GM12878 (cell line): ENCODE measurements around the gene ADGRV1. TPM values are rescaled to one million over a fixed set of nuclear protein-coding genes. Genes with fewer than 3 reads are reported as not detected.

Experiments used
- ATAC-seq: fragments of 200-7000 bp; cut with Tn5 transposase; 3 replicates; pipeline ENCODE4 v1.9.1; 2020; ENCODE audit warnings: mild to moderate bottlenecking, moderate library complexity
- BruUV-seq: library from RNA; stranded (reverse); fragments of 400-500 nt; replicated peaks from 2 replicates; lab custom pipeline; 2021; lab: Mats Ljungman, UMichigan
- CTCF ChIA-PET: fragments of 300-600 bp; sonication (Branson Sonifier 250); formaldehyde crosslinking; extraction: SDS; loops from one replicate; lab custom pipeline; 2021; ENCODE audit warnings: inconsistent platforms; lab: Yijun Ruan, JAX
- POLR2A ChIA-PET: fragments of 350-600 bp; formaldehyde crosslinking; extraction: SDS; loops from one replicate; lab custom pipeline; 2021; ENCODE audit warnings: inconsistent platforms; lab: Charles Lee
- RAD21 ChIA-PET: fragments of 300-600 bp; sonication (Branson Sonifier 250); formaldehyde crosslinking; loops from one replicate; lab custom pipeline; 2023; ENCODE audit warnings: antibody characterized with exemption; ENCODE audit not compliant: unreplicated experiment; lab: Charles Lee
- SMC1A ChIA-PET: fragments of 300-600 bp; sonication (Branson Sonifier 250); formaldehyde crosslinking; loops from one replicate; lab custom pipeline; 2023; ENCODE audit not compliant: unreplicated experiment, uncharacterized antibody; lab: Charles Lee
- DNase-seq: peaks from one replicate; pipeline ENCODE4 v3.0.0-alpha.2; 2011; ENCODE audit warnings: low read depth, low spot score
- FAIRE-seq: peaks from 3 replicates; lab custom pipeline; 2011; peaks lifted over from hg19 to GRCh38; lab: Jason Lieb, UNC
- H2AFZ ChIP-seq: 2 replicates; pipeline ENCODE4 v1.6.0; 2011; ENCODE audit warnings: low read depth, low read length, control low read depth; ENCODE audit not compliant: control insufficient read depth
- H3K27ac ChIP-seq: 2 replicates; pipeline ENCODE4 v1.5.1; 2011; ENCODE audit warnings: control low read depth; ENCODE audit not compliant: control insufficient read depth, insufficient read depth
- H3K27me3 ChIP-seq, 2 experiments: replicated peaks in 1 of 2; 2 replicates each; pipeline versions ENCODE4 v1.6.0 to v1.6.1; 2011; ENCODE audit warnings: low read length in 1 of 2; ENCODE audit not compliant: control insufficient read depth in 2 of 2, insufficient read depth in 2 of 2
- H3K36me3 ChIP-seq, 2 experiments: 2 replicates each; pipeline ENCODE4 v1.5.1; 2011; ENCODE audit warnings: low read length in 1 of 2; ENCODE audit not compliant: control insufficient read depth in 2 of 2, insufficient read depth in 2 of 2
- H3K4me1 ChIP-seq: 2 replicates; pipeline ENCODE4 v1.6.1; 2011; ENCODE audit warnings: mild to moderate bottlenecking, low read length, moderate library complexity, mixed read lengths; ENCODE audit not compliant: control insufficient read depth, insufficient read depth
- H3K4me2 ChIP-seq: 2 replicates; pipeline ENCODE4 v1.6.0; 2011; ENCODE audit warnings: control low read depth; ENCODE audit not compliant: control insufficient read depth, insufficient read depth
- H3K4me3 ChIP-seq: fragments of 200-600 bp; sonication (generic); 2 replicates; pipeline ENCODE4 v1.5.1; 2016
- H3K79me2 ChIP-seq: 2 replicates; pipeline ENCODE4 v1.6.0; 2011; ENCODE audit warnings: low read length; ENCODE audit not compliant: control insufficient read depth, insufficient read depth
- H3K9ac ChIP-seq: 2 replicates; pipeline ENCODE4 v1.8.0; 2011; ENCODE audit warnings: low read length, control low read depth, mixed read lengths; ENCODE audit not compliant: control insufficient read depth, insufficient read depth
- H3K9me3 ChIP-seq: replicated peaks from 3 replicates; pipeline ENCODE4 v1.5.1; 2011; ENCODE audit warnings: mild to moderate bottlenecking, low read length; ENCODE audit not compliant: control insufficient read depth, insufficient read depth
- H4K20me1 ChIP-seq: 2 replicates; pipeline ENCODE4 v1.6.0; 2011; ENCODE audit not compliant: control insufficient read depth, insufficient read depth
- BRCA1 ChIP-seq: IDR thresholded peaks from 2 replicates; pipeline ENCODE4 v1.6.1; 2011; ENCODE audit warnings: low read depth, low read length, improper control_type of control experiment
- CHD4 ChIP-seq: fragments of 200-600 bp; sonication (generic); IDR thresholded peaks from 2 replicates; pipeline ENCODE4 v1.6.1; 2016; ENCODE audit warnings: mild to moderate bottlenecking
- IRF5 ChIP-seq: fragments of 450-650 bp; IDR thresholded peaks from 2 replicates; pipeline ENCODE4 v1.6.1; 2017; ENCODE audit warnings: borderline replicate concordance
- JUNB ChIP-seq: IDR thresholded peaks from 2 replicates; pipeline ENCODE4 v1.6.1; 2016; ENCODE audit warnings: antibody characterized with exemption, mild to moderate bottlenecking
- MYC ChIP-seq: IDR thresholded peaks from 2 replicates; pipeline ENCODE4 v1.6.1; 2011; ENCODE audit warnings: mild to moderate bottlenecking, low read length, moderate library complexity, inconsistent platforms; ENCODE audit not compliant: insufficient read depth, insufficient replicate concordance, insufficient read length, severe bottlenecking
- SRF ChIP-seq, 2 experiments: IDR thresholded peaks; 2 replicates each; pipeline ENCODE4 v1.6.1; 2011; ENCODE audit warnings: low read depth in 2 of 2, low read length in 2 of 2, mild to moderate bottlenecking in 1 of 2, moderate library complexity in 1 of 2
- ZNF207 ChIP-seq: fragments of 450-650 bp; IDR thresholded peaks from 2 replicates; pipeline ENCODE4 v1.6.1; 2014; ENCODE audit warnings: antibody characterized with exemption, mild to moderate bottlenecking, borderline replicate concordance
- WGBS: methylation state at CpG from one replicate; pipeline ENCODE4 v1.1.6; 2016; ENCODE audit warnings: low lambda C conversion rate; ENCODE audit not compliant: insufficient replicate concordance, insufficient coverage; ENCODE audit errors: missing lambda C conversion rate; 5-methylcytosine and 5-hydroxymethylcytosine counted together
- in situ Hi-C: fragments of 300-500 bp; cut with MboI; formaldehyde crosslinking; loops from 9 replicates; pipeline ENCODE4 v1.14.3; 2018; ENCODE audit warnings: mixed read lengths
- intact Hi-C: fragments of 100-400 bp; cut with micrococcal nuclease; formaldehyde crosslinking; loops from one replicate; pipeline ENCODE4 v1.14.2; 2022; ENCODE audit not compliant: unreplicated experiment
- polyA plus RNA-seq, 11 experiments: library from polyadenylated mRNA; depleted of rRNA in 4 of 11; unstranded in 6 of 11; stranded (reverse) in 5 of 11; fragments of >200 nt; fragmentation: Nextera tagmentation in 4 of 11; fragmentation: Illumina TruSeq in 1 of 11; extraction: Ambion mirVana in 4 of 11; extraction: Trizol in 1 of 11; gene quantifications; 1 replicate in 1 of 11; 2 replicates in 10 of 11; pipeline versions ENCODE4 v1.2.1 to v1.2.3, GENCODE V29; 2011 to 2016; ENCODE audit warnings: inconsistent platforms in 2 of 11, missing spikeins in 2 of 11, low read depth in 1 of 11
- total RNA-seq, 4 experiments: library from RNA; depleted of rRNA in 3 of 4; stranded (reverse); fragments of >200 nt in 3 of 4; fragmentation: Illumina TruSeq in 1 of 4; extraction: Trizol in 1 of 4; gene quantifications; 2 replicates each; pipeline versions ENCODE4 v1.2.1 to v1.2.3, GENCODE V29; 2013 to 2021

Gene ADGRV1
- total and polyA plus RNA-seq, 10 of the 15 experiments (the other 5 are each of a cell fraction or from before 2014, with no cell fraction given): 0.04 to 8.1 (median 0.16) TPM; not detected in 1

- no peaks in the 10 kb centered on the region for H4K20me1 ChIP-seq
Observed at GRCh38 chr5:91092859-91093783, 534.5 kb downstream of the ADGRV1 start.

More at GRCh38 chr5:91092859-91093783, 534.5 kb downstream of the ADGRV1 start:
- Histone ChIP-seq H2AFZ (no peak overlapping the region), H3K27me3 (no peaks in the 10 kb centered on the region), H3K36me3 (no peaks in the 10 kb centered on the region), H3K79me2 (no peaks in the 10 kb centered on the region), H3K9me3 (no peaks in the 10 kb centered on the region; the same call in 2 of the 3 replicates), H3K4me1 (no peaks in the 10 kb centered on the region), H3K4me2 (no peak overlapping the region), H3K4me3 (no peak overlapping the region), H3K27ac (no peak overlapping the region), H3K9ac (no peak overlapping the region)
- ChIA-PET RAD21 (interaction anchor here (0.6 to 1.6 kb wide), 2 partner anchors 161 to 208 kb away, joined by 3 to 4 read pairs; no protein-coding TSS in a partner anchor), CTCF (interaction anchor here (1.4 kb wide), 1 partner anchor 11 kb away, joined by 4 read pairs; no protein-coding TSS in a partner anchor), SMC1A (no interaction called here), POLR2A (no interaction called here)
- BruUV-seq: no TSS peak
- no peak for TF ChIP-seq BRCA1
- TF ChIP-seq MYC: no peak
- no peak for TF ChIP-seq ZNF207
- TF ChIP-seq CHD4: no peak
- no peak for TF ChIP-seq IRF5
- no peak for TF ChIP-seq JUNB
- TF ChIP-seq SRF (IDR thresholded peaks at IDR 0.05; ENCODE audit: low read depth in 2 of 2, low read length in 2 of 2): no peak
- WGBS: 34% methylated on average over 8 of the region's 8 CpGs
- FAIRE-seq: no peak
- intact Hi-C loops (no loop called here), in situ Hi-C loops (no loop called here)
- DNase-seq: no peak
- no peak for ATAC-seq
